K562 (cell line): ENCODE results near the gene LCTL. TPM values are rescaled to one million over a fixed set of nuclear protein-coding genes. Genes with fewer than 3 reads are reported as not detected.
A peak's percentile ranks its signal among the peaks of the same experiment; 100 is the strongest.

Source experiments
- ADNP ChIP-seq: fragments of 200-800 bp; sonication (Bioruptor generic); IDR thresholded peaks from 2 replicates; pipeline ENCODE4 v1.6.1; 2016; ENCODE audit warnings: missing genetic modification characterization, missing compliant biosample characterization
- BMI1 ChIP-seq: fragments of 150-350 bp; IDR thresholded peaks from 2 replicates; pipeline ENCODE4 v1.6.1; 2014; ENCODE audit warnings: low read length
- BRF1 ChIP-seq: IDR thresholded peaks from 3 replicates; pipeline ENCODE4 v1.6.1; 2011; ENCODE audit warnings: borderline replicate concordance, mild to moderate bottlenecking; ENCODE audit not compliant: insufficient read length; ENCODE audit errors: extremely low read depth
- CBX5 ChIP-seq: IDR thresholded peaks from 2 replicates; pipeline ENCODE4 v1.6.1; 2014; ENCODE audit warnings: low read depth, borderline replicate concordance
- FOSL1 ChIP-seq: fragments of 200-800 bp; sonication (Bioruptor generic); conservative IDR thresholded peaks from 2 replicates; pipeline ENCODE4 v1.6.1; 2016; ENCODE audit warnings: missing genetic modification characterization, missing compliant biosample characterization
- HNRNPH1 ChIP-seq: fragments of 200-400 bp; formaldehyde crosslinking; optimal IDR thresholded peaks from 2 replicates; pipeline ENCODE3; 2017; ENCODE audit warnings: low read depth, mild to moderate bottlenecking, low read length, moderate library complexity
- HOXB6 ChIP-seq: fragments of 250-450 bp; sonication (Bioruptor Pico); IDR thresholded peaks from 2 replicates; pipeline ENCODE4 v1.5.1; 2022; ENCODE audit warnings: mild to moderate bottlenecking, borderline replicate concordance
- KAT8 ChIP-seq: fragments of 450-650 bp; IDR thresholded peaks from 2 replicates; pipeline ENCODE4 v1.6.1; 2016; ENCODE audit warnings: low read depth, mild to moderate bottlenecking
- KLF13 ChIP-seq: fragments of 450-650 bp; IDR thresholded peaks from 2 replicates; pipeline ENCODE4 v1.6.1; 2016; ENCODE audit warnings: missing genetic modification characterization, low read depth, mild to moderate bottlenecking, missing compliant biosample characterization, moderate library complexity, borderline replicate concordance
- LEF1 ChIP-seq: fragments of 450-650 bp; IDR thresholded peaks from 2 replicates; pipeline ENCODE4 v1.6.1; 2016; ENCODE audit warnings: mild to moderate bottlenecking
- MYNN ChIP-seq, 2 experiments: sonication (generic); formaldehyde crosslinking in 1 of 2; IDR thresholded peaks; 2 replicates each; pipeline versions ENCODE4 v1.5.0 to v1.6.1; 2016 to 2020; ENCODE audit warnings: antibody characterized with exemption in 1 of 2, missing genetic modification reagents in 1 of 2
- NEUROD1 ChIP-seq: fragments of 150-350 bp; IDR thresholded peaks from 2 replicates; pipeline ENCODE4 v1.6.1; 2014; ENCODE audit warnings: borderline replicate concordance, low read length, low read depth; ENCODE audit not compliant: partially characterized antibody
- PRPF4 ChIP-seq: fragments of 200-400 bp; formaldehyde crosslinking; IDR thresholded peaks from one replicate; pipeline ENCODE4 v1.6.1; 2017; ENCODE audit warnings: low read length, low read depth, mild to moderate bottlenecking; ENCODE audit not compliant: insufficient read depth, poor library complexity, severe bottlenecking
- RREB1 ChIP-seq: fragments of 250-450 bp; sonication (Bioruptor Pico); IDR thresholded peaks from 2 replicates; pipeline ENCODE4 v1.4.0; 2020
- ZKSCAN3 ChIP-seq: fragments of 250-450 bp; sonication (Bioruptor Pico); IDR thresholded peaks from 2 replicates; pipeline ENCODE4 v1.4.0; 2020
- ZNF165 ChIP-seq: fragments of 250-450 bp; sonication (Bioruptor Pico); IDR thresholded peaks from 2 replicates; pipeline ENCODE4 v1.4.0; 2020; ENCODE audit warnings: borderline replicate concordance
- ZNF184 ChIP-seq: sonication (generic); formaldehyde crosslinking; IDR thresholded peaks from 2 replicates; pipeline ENCODE4 v1.5.0; 2020; ENCODE audit warnings: missing genetic modification reagents
- ZNF444 ChIP-seq: fragments of 250-450 bp; sonication (Bioruptor Pico); IDR thresholded peaks from 2 replicates; pipeline ENCODE4 v1.4.0; 2020; ENCODE audit warnings: mild to moderate bottlenecking, moderate library complexity
- ZNF766 ChIP-seq: fragments of 200-800 bp; sonication (Bioruptor generic); conservative IDR thresholded peaks from 2 replicates; pipeline ENCODE4 v1.6.1; 2016; ENCODE audit warnings: missing genetic modification characterization, missing compliant biosample characterization
- polyA plus RNA-seq, 8 experiments: library from polyadenylated mRNA; depleted of rRNA in 4 of 8; stranded (reverse) in 5 of 8; unstranded in 3 of 8; fragments of >200 nt; fragmentation: Nextera tagmentation in 2 of 8; fragmentation: Illumina TruSeq in 1 of 8; extraction: Ambion mirVana in 2 of 8; extraction: Trizol in 1 of 8; gene quantifications; 2 replicates each; pipeline versions ENCODE4 v1.2.1 to v1.2.3, GENCODE V29; 2011 to 2014; ENCODE audit warnings: inconsistent platforms in 1 of 8, missing spikeins in 1 of 8
- total RNA-seq, 7 experiments: library from RNA; depleted of rRNA in 6 of 7; stranded (reverse); fragments of >200 nt in 6 of 7; fragmentation: Illumina TruSeq in 2 of 7; extraction: Trizol in 2 of 7; gene quantifications; 2 replicates each; pipeline versions ENCODE4 v1.2.1 to v1.2.3, GENCODE V29; 2011 to 2021; ENCODE audit warnings: low replicate concordance in 1 of 7
- TF ChIP-seq, protein P1 (sequence below), 2 experiments: fragments of 250-450 bp in 1 of 2; fragments of 450-650 bp in 1 of 2; sonication (Bioruptor Pico) in 1 of 2; IDR thresholded peaks; 2 replicates each; pipeline versions ENCODE4 v1.6.1 to v1.8.0; 2016 to 2021; ENCODE audit warnings: mild to moderate bottlenecking in 2 of 2, moderate library complexity in 2 of 2, missing compliant biosample characterization in 1 of 2, missing genetic modification characterization in 1 of 2
- TF ChIP-seq, protein P2 (sequence below): fragments of 450-650 bp; IDR thresholded peaks from 2 replicates; pipeline ENCODE4 v1.6.1; 2016; ENCODE audit warnings: low read depth, mild to moderate bottlenecking, moderate library complexity

LCTL gene
- total and polyA plus RNA-seq, 9 of the 15 experiments (the other 6 are each of a cell fraction or from before 2014, with no cell fraction given) = 0.08 to 0.31 (median 0.17) TPM; not detected in 6

GRCh38 chr15:66504563-66505429, 61.0 kb downstream of the LCTL start, which contains the start of the genes RPL4 and ZWILCH (continued):
- TF ChIP-seq BMI1 (no peak), HOXB6 (CRISPR knock-in tag) (no peak), ZKSCAN3 (CRISPR knock-in tag) (no peak), KAT8 (no peak), ZNF766 (0 out of 2 replicates have a peak, but pooled peaks have one; percentile 37), CBX5 (no peak), RREB1 (CRISPR knock-in tag) (no peak), PRPF4 (no peak), ZNF444 (CRISPR knock-in tag) (no peak), BRF1 (no peak), KLF13 (no peak), ZNF165 (no peak), ADNP (no peak), NEUROD1 (peak; percentile 23), FOSL1 (tag) (peak; percentile 28; the same call in 1 of the 2 replicates), ZNF184 (CRISPR knock-in tag) (no peak), MYNN (IDR thresholded peaks at IDR 0.05) (peak; percentile 78; the same call in 1 of the 2 replicates), MYNN (CRISPR knock-in tag; IDR thresholded peaks at IDR 0.05) (no peak), HNRNPH1 (no peak), LEF1 (peak; percentile 53)
- TF ChIP-seq, protein P1, sequence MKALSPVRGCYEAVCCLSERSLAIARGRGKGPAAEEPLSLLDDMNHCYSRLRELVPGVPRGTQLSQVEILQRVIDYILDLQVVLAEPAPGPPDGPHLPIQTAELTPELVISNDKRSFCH (CRISPR knock-in tag; IDR thresholded peaks at IDR 0.05) = no peak
- TF ChIP-seq, protein P1 (tag; IDR thresholded peaks at IDR 0.05) = no peak
- TF ChIP-seq, protein P2, sequence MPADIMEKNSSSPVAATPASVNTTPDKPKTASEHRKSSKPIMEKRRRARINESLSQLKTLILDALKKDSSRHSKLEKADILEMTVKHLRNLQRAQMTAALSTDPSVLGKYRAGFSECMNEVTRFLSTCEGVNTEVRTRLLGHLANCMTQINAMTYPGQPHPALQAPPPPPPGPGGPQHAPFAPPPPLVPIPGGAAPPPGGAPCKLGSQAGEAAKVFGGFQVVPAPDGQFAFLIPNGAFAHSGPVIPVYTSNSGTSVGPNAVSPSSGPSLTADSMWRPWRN = no peak
